ENCODE measurements around the gene GP1BB. TPM values are rescaled to one million over a fixed set of nuclear protein-coding genes. Genes with fewer than 3 reads are reported as not detected.

Gene GP1BB
- polyA plus RNA-seq, 2 of the 4 experiments (the other 2 are of a cell fraction) = 0.06 to 0.48 TPM

DNA sequence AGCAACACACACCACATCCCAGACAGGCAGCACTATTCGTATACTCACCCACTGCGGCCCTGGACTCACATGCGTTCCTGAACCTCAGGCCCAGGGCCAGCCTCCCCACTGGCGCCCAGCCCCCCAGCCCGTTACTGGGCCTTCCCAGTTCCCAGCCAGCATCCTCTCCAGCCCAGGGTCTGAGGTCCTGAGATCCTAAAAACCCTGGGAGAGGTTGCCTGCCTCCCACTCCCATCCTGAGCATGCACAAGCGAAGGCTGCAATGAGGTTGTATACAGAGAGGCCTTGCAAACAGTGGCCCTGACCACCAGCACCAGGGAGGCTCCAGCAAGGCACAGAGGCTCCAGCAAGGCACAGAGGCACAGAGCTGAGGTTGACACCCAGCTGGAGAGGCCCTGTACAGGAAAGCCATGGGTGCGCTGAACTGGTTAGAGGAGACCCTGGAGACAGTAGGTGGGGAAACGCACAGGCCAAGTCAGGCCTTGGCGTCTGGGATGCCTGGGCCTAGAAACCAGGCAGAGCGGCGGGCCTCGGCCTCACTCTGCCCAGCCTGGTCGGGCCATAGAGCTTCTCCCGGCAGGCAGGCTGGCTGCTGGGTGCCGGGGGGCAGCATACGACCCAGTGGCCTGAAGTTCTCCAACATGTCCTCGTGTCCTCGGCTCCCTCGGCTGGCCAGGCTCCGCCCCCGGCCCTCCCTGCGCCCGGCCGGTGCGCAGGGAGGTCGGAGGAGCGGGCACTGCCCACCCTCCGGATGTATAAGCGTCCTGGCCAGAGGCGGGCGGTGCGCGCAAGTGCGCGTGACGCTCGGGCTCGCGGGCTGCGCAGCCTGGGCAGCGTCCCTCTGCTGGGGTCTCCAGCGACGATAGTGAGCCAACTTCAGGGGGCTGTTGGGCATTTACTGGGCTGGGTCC lies 34.9 kb downstream of the GP1BB start:
- DNase-seq (ENCODE audit: low read depth in 1 of 2, low spot score in 1 of 2) (no peak), ATAC-seq (no peak), FAIRE-seq (no peak)
- TF ChIP-seq KDM5A (IDR thresholded peaks at IDR 0.05) (no peak), CBX2 (IDR thresholded peaks at IDR 0.05; ENCODE audit: borderline replicate concordance, low read depth) (no peak), FOSB (CRISPR knock-in tag; IDR thresholded peaks at IDR 0.05) (no peak), RAD21 (conservative IDR thresholded peaks at IDR 0.05 in 1 of 2, IDR thresholded peaks at IDR 0.05 in 1 of 2) (no peak), MAFK (IDR thresholded peaks at IDR 0.05; ENCODE audit: partially characterized antibody) (no peak), RNF2 (IDR thresholded peaks at IDR 0.05; ENCODE audit: borderline replicate concordance, low read depth) (no peak), NFE2L2 (conservative IDR thresholded peaks at IDR 0.05; ENCODE audit: low read length) (no peak), ZC3H11A (IDR thresholded peaks at IDR 0.05) (no peak), CBX8 (IDR thresholded peaks at IDR 0.05) (no peak), NPAS2 (CRISPR knock-in tag; IDR thresholded peaks at IDR 0.05; ENCODE audit: borderline replicate concordance) (no peak), TFCP2L1 (CRISPR knock-in tag; IDR thresholded peaks at IDR 0.05) (no peak), ZFP36 (IDR thresholded peaks at IDR 0.05; ENCODE audit: borderline replicate concordance, partially characterized antibody) (no peak), FOSL2 (IDR thresholded peaks at IDR 0.05) (no peak), FOSL2 (CRISPR knock-in tag; IDR thresholded peaks at IDR 0.05) (no peak), MYC (IDR thresholded peaks at IDR 0.05; ENCODE audit: borderline replicate concordance, low read length) (no peak), ZSCAN20 (CRISPR knock-in tag; IDR thresholded peaks at IDR 0.05) (no peak)
- TF ChIP-seq, protein P1, sequence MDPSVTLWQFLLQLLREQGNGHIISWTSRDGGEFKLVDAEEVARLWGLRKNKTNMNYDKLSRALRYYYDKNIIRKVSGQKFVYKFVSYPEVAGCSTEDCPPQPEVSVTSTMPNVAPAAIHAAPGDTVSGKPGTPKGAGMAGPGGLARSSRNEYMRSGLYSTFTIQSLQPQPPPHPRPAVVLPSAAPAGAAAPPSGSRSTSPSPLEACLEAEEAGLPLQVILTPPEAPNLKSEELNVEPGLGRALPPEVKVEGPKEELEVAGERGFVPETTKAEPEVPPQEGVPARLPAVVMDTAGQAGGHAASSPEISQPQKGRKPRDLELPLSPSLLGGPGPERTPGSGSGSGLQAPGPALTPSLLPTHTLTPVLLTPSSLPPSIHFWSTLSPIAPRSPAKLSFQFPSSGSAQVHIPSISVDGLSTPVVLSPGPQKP (IDR thresholded peaks at IDR 0.05; ENCODE audit: low read depth, low read length) = no peak
- TF ChIP-seq, protein P2, sequence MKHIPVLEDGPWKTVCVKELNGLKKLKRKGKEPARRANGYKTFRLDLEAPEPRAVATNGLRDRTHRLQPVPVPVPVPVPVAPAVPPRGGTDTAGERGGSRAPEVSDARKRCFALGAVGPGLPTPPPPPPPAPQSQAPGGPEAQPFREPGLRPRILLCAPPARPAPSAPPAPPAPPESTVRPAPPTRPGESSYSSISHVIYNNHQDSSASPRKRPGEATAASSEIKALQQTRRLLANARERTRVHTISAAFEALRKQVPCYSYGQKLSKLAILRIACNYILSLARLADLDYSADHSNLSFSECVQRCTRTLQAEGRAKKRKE (CRISPR knock-in tag; IDR thresholded peaks at IDR 0.05; ENCODE audit: low read depth) = no peak
- TF ChIP-seq, protein P3, sequence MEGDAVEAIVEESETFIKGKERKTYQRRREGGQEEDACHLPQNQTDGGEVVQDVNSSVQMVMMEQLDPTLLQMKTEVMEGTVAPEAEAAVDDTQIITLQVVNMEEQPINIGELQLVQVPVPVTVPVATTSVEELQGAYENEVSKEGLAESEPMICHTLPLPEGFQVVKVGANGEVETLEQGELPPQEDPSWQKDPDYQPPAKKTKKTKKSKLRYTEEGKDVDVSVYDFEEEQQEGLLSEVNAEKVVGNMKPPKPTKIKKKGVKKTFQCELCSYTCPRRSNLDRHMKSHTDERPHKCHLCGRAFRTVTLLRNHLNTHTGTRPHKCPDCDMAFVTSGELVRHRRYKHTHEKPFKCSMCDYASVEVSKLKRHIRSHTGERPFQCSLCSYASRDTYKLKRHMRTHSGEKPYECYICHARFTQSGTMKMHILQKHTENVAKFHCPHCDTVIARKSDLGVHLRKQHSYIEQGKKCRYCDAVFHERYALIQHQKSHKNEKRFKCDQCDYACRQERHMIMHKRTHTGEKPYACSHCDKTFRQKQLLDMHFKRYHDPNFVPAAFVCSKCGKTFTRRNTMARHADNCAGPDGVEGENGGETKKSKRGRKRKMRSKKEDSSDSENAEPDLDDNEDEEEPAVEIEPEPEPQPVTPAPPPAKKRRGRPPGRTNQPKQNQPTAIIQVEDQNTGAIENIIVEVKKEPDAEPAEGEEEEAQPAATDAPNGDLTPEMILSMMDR (IDR thresholded peaks at IDR 0.05) = no peak
- TF ChIP-seq, protein P4, sequence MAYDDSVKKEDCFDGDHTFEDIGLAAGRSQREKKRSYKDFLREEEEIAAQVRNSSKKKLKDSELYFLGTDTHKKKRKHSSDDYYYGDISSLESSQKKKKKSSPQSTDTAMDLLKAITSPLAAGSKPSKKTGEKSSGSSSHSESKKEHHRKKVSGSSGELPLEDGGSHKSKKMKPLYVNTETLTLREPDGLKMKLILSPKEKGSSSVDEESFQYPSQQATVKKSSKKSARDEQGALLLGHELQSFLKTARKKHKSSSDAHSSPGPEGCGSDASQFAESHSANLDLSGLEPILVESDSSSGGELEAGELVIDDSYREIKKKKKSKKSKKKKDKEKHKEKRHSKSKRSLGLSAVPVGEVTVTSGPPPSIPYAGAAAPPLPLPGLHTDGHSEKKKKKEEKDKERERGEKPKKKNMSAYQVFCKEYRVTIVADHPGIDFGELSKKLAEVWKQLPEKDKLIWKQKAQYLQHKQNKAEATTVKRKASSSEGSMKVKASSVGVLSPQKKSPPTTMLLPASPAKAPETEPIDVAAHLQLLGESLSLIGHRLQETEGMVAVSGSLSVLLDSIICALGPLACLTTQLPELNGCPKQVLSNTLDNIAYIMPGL (CRISPR knock-in tag; IDR thresholded peaks at IDR 0.05; ENCODE audit: borderline replicate concordance) = no peak
- Histone ChIP-seq H3K27ac (no peak overlapping the region), H3K4me1 (peaks cover 4% of the 10 kb centered on the region; the same call in 1 of the 3 replicates), H3K4me3 (no peak overlapping the region), H3K4me2 (no peak overlapping the region), H3K9me3 (no peaks in the 10 kb centered on the region)
- WGBS (ENCODE audit: missing lambda C conversion rate) = 97% methylated on average over 22 of the region's 43 CpGs
- ChIA-PET CTCF (interaction anchor here (0.6 to 6.2 kb wide), 8 partner anchors 11 to 154 kb away, joined by 3 to 62 read pairs (median 6); no protein-coding TSS in a partner anchor), POLR2A (no interaction called here)

All from A549 (cell line).